Posterior vena cava (tissue), 2 donors: ENCODE results near the gene HGFAC. TPM values are rescaled to one million over a fixed set of nuclear protein-coding genes. Genes with fewer than 3 reads are reported as not detected.

Experiments
- DNase-seq: peaks from one replicate; pipeline ENCODE4 v3.0.0-alpha.2; 2020; ENCODE audit warnings: low spot score
- intact Hi-C, 2 donors: fragments of 100-400 bp; cut with DNase I; formaldehyde crosslinking; loops; one replicate each; pipeline versions ENCODE4 v1.14.1 to v1.14.2; 2022 to 2023
- total RNA-seq, 2 donors: library from RNA; stranded (reverse); fragmentation: NEBNext Ultra II Directional; extraction: Animal tissue kit (Norgen Biotek cat#: 25700); gene quantifications; one replicate each; pipeline ENCODE4 v1.2.1, GENCODE V29; 2021
- donor health status: DM: yes; HTN: yes; CAD: no.
- donor health status: DM: yes; HTN: yes; CAD: no.

The HGFAC gene
- total RNA-seq, 2 donors from 2014 or later = 0.24 TPM; not detected in 1

- DNase-seq = no peak
- intact Hi-C loops = no loop called here
Observed at GRCh38 chr4:3436798-3437581, 4.8 kb upstream of the HGFAC start.

DNA sequence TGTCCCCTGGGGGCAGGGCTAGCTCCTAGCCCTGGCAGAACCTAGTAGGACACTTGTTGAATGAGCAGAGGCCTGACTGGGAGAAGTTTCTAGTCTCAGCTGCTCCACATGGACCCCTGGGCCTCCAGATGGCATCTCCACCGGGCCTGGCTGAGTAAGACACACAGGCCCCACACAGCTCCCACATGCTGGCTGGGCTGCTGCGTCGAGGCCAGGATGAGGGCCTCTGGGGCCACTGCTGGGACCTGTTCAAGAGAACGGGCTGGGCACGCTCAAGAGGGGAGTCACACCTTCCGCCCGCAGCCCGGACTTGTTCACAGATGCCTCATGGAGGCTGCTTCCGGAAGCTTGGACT lies 4.2 kb upstream of the HGFAC start:
- no peak for DNase-seq
- intact Hi-C loops = no loop called here

- intact Hi-C loops = no loop called here
- DNase-seq = no peak
Observed at GRCh38 chr4:3437998-3438846, 3.5 kb upstream of the HGFAC start.

DNA sequence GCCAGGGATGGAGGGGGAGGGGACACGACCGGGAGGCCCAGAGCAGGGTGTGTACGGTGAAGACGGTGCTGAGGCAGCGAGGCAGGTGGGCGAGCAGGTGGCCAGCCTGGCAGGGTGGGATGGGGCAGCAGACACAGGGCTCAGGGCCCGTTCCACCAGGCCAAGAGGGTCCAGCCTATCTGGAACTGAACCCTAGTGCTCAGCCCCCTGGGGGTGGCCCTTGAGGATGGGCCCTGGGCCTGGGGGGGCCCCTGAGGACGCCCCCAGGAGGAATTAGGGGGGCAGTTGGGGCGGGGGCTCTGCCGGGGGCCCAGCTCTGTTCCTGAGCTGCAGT lies 3.0 kb upstream of the HGFAC start:
- intact Hi-C loops = no loop called here
- DNase-seq = no peak

DNA sequence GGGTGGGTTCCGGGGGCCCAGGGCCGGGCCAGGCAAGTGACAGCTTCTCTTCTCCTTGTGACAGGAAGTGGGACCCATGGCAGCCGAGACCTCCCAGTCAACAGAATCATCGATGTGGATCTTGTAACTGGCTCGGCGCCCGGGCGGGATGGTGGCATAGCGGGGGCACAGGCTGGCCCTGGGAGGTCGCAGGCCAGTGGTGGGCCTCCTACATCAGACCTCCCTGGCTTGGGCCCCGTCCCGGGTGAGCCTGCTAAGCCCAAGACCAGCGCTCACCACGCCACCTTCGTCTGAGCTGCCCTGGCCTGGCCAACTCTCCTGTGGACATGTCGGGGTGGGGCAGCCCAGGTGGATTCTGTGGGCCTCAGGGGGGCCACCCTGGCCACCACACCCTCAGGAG lies 2.4 kb upstream of the HGFAC start:
- DNase-seq = no peak
- intact Hi-C loops = no loop called here

DNA sequence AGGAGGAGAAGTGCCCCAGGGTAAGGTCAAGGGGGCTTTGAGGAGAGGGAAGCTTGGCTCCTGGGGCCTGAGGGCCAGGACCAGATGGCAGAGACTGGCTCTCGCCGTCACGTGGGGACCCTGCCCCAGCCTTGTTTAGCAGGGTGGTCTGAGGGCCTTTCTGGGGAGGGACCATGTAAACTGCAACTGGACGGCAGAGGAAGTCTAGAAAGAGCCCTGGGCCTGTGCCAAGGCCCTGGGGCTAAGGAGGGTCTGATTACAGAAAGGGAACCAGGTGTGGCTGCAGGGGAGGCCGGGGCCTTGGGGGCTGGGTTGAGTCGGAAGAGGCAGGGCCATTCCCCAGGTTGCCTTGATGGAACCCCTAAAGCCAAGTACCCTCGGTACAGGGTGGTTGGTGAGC lies 1.8 kb upstream of the HGFAC start:
- intact Hi-C loops = no loop called here
- no peak for DNase-seq

GRCh38 chr4:3440979-3441500 lies 728 bp upstream of the HGFAC start:
- intact Hi-C loops = no loop called here
- no peak for DNase-seq

DNA sequence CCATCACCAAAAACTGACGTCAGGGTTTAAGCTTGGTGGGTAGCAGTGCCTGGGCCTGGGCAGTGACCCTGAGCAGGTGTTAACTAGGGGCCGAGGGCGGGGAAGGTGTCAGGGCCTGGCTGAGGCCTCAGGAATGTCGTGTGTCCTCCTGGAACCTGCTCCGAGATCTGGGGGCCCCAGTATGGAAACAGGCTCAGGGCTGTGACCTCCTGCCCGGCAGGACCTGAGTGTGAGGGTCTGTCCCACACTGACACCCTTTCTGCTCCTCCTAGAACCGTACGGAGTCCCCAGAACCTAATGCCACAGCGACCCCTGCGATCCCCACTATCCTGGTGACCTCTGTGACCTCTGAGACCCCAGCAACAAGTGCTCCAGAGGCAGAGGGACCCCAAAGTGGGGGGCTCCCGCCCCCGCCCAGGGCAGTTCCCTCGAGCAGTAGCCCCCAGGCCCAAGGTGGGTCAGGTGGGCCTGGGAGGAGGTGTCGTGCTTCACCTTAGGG lies 741 bp downstream of the HGFAC start:
- DNase-seq = no peak
- intact Hi-C loops = no loop called here

DNA sequence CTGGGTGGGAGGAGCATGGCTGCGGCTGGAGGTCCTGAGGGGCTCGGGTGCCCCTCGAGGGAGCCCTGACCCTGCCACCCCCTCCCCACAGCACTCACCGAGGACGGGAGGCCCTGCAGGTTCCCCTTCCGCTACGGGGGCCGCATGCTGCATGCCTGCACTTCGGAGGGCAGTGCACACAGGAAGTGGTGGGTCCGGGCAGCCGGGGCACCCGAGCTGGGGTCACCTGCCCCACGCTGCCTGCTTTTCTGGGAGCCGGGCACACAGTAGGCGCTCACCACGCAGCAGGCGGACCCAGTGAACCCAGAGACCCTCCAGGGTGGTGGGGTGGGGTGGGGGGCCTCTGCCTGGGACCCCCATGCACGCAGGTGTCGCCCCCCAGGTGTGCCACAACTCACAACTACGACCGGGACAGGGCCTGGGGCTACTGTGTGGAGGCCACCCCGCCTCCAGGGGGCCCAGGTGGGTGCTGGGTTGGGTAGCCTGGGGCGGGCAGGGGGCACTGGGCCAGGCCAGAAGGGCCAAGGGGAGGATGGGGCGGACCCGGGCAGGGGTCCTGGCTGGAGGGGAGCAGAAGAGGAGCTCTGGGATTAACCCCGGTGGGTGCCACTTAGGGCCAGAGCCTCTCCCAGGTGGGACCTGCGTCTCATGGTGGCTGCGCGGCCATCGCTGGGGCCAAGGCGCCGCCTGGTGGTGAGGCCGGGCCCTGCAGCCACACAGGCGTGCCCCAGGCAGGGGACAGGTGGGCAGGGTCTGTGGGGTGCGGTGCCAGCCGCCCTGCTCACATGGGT lies 1.4 kb downstream of the HGFAC start:
- DNase-seq = no peak
- intact Hi-C loops = loop anchor here in 1 of 2 donors (1.0 kb wide), 1 partner anchor 97 kb away; no protein-coding TSS in a partner anchor

DNA sequence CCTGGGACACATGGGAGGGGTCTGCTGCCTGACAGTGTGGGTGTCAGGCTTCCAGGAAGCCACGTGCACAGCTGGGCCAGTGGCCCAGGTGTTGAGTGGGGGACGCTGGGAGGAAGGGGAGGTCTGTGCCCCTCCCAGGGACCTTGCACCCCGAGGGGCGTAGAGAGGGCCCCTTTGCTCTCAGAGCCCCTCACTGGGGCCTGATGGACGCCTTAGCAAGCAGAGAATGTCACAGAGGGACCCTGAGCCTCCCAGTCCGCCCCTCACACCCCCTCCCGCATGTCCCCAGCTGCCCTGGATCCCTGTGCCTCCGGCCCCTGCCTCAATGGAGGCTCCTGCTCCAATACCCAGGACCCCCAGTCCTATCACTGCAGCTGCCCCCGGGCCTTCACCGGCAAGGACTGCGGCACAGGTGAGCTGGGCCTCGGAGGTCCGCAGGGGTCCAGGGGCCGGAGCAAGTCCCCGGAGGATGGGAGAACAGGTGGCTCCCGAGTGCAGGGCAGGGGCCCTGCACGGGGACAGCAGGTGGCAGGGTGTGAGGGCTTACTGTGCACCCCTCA lies 2.1 kb downstream of the HGFAC start:
- no peak for DNase-seq
- intact Hi-C loops = loop anchor here (1.0 to 2.0 kb wide), 2 partner anchors 98 to 99 kb away; no protein-coding TSS in a partner anchor

GRCh38 chr4:3444351-3445110 lies 2.8 kb downstream of the HGFAC start:
- no peak for DNase-seq
- intact Hi-C loops = loop anchor here in 1 of 2 donors (2.0 kb wide), 1 partner anchor 100 kb away; no protein-coding TSS in a partner anchor

GRCh38 chr4:3445111-3445820 lies 3.5 kb downstream of the HGFAC start:
- intact Hi-C loops = loop anchor here in 1 of 2 donors (2.0 kb wide), 1 partner anchor 100 kb away; no protein-coding TSS in a partner anchor
- no peak for DNase-seq

GRCh38 chr4:3445829-3446545 lies 4.2 kb downstream of the HGFAC start:
- DNase-seq = no peak
- intact Hi-C loops = loop anchor here in 1 of 2 donors (2.0 kb wide), 1 partner anchor 101 kb away; no protein-coding TSS in a partner anchor

GRCh38 chr4:3446631-3447320 lies 5.0 kb downstream of the HGFAC start:
- DNase-seq = no peak
- intact Hi-C loops = no loop called here

GRCh38 chr4:3447431-3448395 lies 5.9 kb downstream of the HGFAC start:
- intact Hi-C loops = no loop called here
- DNase-seq = no peak
